DLD1 (cell line): ENCODE results near the gene HIPK2.

ENCODE experiments used
- in situ Hi-C: cut with HindIII; loops from 2 replicates; pipeline ENCODE4 v1.10.0; 2017; ENCODE audit warnings: low sequenced_read_pairs

HIPK2 gene

GRCh38 chr7:139699640-139700504, 77.9 kb downstream of the HIPK2 start:
- in situ Hi-C loops = no loop called here

DNA sequence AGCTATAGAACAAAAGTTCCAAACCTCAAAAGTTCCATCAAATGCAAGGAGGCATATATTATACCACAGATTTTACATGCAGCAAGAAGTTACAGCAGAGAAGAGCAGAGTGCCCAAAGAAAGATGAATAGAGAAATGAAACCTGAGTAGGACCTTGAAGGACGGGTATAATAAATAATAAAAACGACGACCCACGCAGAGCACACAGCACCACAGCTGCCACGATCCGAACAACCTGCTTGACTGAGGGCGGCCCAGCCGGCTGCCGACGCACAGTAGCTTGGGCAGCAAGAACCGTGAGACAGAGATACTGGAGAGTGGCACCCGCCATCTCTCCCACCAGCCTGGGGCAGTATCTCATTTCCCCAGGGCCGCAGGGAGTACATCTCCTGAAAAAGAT, 79.0 kb downstream of the HIPK2 start:
- in situ Hi-C loops = no loop called here

GRCh38 chr7:139698278-139698677, 79.5 kb downstream of the HIPK2 start:
- in situ Hi-C loops = no loop called here

DNA sequence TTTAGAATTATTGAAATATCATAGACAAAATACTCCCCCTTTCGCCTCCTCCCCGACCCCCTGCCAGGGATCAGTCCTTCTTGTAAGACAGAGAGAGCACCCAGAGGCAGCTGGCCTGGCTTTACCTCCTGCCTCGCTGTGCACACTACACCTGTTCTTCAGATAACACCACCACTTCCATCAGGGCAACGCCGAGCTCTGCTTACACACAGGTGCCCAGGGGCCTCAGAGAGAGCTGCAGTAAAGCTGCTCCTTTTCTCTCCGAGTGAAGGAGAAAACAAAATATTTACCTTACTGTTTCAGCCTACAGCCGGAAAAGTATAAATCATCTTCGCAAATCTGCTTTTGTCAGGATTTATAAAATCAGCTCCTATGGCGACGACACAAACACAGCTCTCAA, 80.7 kb downstream of the HIPK2 start:
- in situ Hi-C loops = no loop called here

GRCh38 chr7:139696552-139696951, 81.2 kb downstream of the HIPK2 start:
- in situ Hi-C loops = no loop called here

GRCh38 chr7:139695588-139695987, 82.2 kb downstream of the HIPK2 start:
- in situ Hi-C loops = no loop called here

DNA sequence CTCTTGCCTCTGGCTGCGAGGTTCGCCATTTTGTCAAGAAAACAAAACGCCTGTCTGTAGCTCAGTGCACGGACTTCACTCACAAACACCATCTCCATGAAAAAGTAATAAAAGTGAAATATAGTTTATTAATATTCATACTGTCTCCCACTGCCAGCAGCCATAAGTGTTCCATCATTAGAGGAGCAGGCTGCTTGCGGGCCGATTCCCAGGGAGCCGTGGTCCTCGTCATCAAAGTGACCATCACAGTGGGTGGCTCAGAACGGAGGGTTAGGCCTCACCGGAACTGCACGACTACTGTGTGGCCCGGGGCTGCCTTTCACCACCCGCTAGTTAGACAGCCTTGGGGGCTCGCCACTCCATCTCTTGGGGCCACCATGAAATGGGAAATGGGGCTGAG, 82.7 kb downstream of the HIPK2 start:
- in situ Hi-C loops = no loop called here

- in situ Hi-C loops = no loop called here
Measured at GRCh38 chr7:139694389-139694676, 83.5 kb downstream of the HIPK2 start.

DNA sequence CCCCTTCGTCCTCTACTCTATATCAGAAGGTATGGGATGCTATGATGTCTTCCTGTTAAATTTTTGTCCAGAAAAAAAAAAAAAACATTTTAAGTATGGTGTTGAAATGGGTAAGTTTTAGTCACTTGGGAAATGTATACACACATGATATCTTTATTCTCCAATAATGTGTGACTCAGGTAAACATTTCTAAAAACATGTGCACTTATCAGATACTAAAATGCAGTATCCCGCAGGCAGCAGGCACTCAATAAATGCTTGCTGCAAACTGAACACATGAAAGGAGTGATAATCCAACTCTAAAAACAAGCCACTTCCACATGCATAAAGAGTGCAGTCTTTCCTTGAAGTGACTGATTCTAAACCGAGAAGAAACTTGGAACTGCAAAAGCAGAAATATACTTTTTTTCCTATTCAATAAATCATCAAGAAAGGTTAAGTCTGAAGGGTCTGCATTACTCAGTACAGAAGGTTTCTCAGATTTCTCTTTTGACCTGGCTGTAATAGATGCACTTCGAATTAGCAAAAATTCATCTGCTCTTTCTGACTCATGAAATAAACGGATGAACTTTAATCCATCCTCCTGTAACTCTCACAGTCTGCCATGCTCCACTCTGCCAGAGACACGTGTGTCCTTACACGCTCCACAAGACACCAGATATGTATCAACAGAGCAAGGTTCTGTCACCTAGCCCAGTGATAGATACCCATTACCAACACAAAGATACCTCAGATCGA, 84.0 kb downstream of the HIPK2 start:
- in situ Hi-C loops = no loop called here

GRCh38 chr7:139692723-139693122, 85.1 kb downstream of the HIPK2 start:
- in situ Hi-C loops = no loop called here

GRCh38 chr7:139691253-139691781, 86.5 kb downstream of the HIPK2 start:
- in situ Hi-C loops = no loop called here

DNA sequence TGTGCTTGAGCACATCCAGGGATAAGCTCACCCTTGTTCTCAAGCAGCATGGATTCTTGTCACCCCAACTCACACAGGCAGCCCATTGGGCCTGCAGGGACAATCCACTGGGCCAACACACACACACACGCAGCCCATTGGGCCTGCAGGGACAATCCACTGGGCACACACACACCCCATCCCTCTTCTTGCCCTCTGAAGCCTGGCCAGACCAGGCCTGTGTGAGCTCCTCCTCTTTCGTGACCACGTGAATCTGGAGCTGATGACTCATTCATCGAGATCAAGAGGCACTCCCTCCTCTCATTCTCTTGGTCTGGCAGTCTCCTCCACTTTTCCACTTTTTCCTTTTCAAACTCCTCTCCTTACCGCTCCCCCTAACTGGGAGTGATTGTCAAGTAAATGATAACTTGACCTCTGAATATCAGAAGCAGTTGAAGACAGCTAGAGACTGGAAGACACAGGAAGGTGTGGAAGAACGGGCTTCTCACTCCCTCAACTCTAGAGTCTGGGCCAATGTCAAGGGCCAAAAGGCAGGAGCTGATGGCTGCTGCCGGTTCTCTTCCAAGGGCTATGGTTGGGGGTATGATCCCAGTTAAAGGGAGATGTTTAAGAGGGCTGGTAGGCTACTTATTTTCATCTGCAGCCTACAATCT, 89.7 kb downstream of the HIPK2 start:
- in situ Hi-C loops = no loop called here

DNA sequence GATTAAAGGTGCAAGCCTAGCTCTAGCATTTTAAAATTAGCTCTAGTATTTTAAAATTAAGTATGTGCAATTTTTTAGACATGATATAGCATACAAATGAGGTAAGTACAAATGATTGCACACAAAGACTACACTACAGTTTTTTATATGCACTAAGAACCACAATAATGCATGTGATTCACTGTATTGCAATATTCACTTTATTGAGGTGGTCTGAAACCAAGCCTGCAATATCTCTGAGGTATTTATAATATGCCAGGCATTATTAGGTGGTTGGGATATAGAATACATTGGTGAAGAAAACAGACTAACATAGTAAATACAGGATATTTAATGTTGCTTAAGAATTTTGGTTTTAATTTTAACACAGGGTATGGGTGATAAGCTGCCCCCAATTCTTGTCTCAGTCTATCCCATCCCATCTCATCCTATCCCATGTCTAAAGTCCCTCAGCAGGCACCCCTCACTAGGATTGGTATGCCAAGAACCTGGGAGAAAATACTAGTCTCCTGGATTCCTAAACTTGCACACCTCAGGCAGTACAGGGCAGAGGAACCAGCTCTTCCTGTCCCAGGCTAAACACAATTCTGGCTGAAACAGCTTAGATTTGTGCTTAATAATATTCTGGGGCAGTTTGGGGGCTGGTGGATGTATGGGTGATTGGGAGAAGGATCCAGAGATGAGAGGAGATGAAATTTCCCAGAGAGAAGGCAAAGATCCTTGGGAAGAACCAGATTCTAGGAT, 90.4 kb downstream of the HIPK2 start:
- in situ Hi-C loops = no loop called here

GRCh38 chr7:139683137-139683921, 94.5 kb downstream of the HIPK2 start:
- in situ Hi-C loops = no loop called here

- in situ Hi-C loops = no loop called here
Measured at GRCh38 chr7:139682136-139683013, 95.4 kb downstream of the HIPK2 start.

DNA sequence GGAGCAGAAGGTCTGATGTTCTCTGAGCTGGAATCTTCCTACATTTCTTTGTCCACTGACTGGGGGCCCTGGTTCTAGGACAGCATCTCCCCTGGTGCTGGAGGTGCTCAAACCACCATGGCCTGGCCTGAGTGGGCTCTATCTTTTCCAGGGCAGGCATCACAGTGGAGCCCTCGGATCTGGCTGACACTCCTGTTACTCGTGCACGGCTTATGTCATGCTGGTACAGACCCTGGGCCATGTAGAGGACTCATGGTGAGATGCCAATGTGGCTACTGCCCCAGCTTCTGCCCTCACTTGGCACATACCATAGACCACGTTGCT, 96.0 kb downstream of the HIPK2 start:
- in situ Hi-C loops = no loop called here

- in situ Hi-C loops = no loop called here
Measured at GRCh38 chr7:139681463-139681755, 96.4 kb downstream of the HIPK2 start.

GRCh38 chr7:139680676-139681462, 96.9 kb downstream of the HIPK2 start:
- in situ Hi-C loops = no loop called here
